ENCODE measurements around the gene ZNF182. TPM values are rescaled to one million over a fixed set of nuclear protein-coding genes. Genes with fewer than 3 reads are reported as not detected.
"Not testable (repeated sequence)": the region's sequence is repeated elsewhere in the genome, so short reads cannot be mapped to it uniquely, and the experiment has no call there.

The ZNF182 gene
- polyA plus RNA-seq, 1 donor (not counting 4 experiments of a cell fraction or from before 2014, with no cell fraction given): 2.4 TPM

DNA sequence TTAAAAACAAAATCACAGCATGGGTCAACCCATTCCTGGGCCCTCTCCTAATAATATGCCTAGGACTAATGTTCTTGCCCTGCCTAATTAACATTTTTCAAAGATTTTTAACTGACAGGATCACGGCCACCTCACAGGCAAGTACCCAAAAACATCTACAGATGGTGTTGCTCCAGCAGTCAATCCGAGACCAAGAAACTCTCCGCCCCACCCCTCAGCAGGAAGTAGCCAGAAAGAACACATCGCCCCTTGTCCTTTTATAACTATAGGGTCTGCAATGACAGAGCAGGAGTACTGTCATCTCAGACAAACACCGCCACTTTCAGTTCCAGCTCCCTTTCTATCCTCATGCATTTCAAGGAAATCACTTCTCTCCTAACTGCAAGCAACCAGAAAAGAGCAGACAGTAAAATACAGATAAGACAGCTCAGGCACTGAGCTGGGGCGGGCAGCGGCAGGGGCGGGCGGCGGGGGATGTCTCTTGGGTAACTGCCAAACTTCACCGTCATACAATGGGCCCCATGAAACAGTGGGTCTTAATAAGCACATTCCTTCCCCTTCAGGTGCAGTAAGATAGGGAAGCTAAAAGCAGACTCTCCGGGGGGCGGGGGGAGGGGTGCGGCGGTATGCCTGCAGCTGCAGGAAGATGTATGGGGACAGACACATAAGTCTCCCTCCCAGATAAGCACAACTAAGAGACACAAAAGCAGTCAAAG lies 67.4 kb downstream of the ZNF182 start:
- no peaks in the 10 kb centered on the region for H3K9me3 ChIP-seq (ENCODE audit: control insufficient read depth, low read depth, low read length)
- TF ChIP-seq CTCF (optimal IDR thresholded peaks at IDR 0.05 in 1 of 3, IDR thresholded peaks at IDR 0.05 in 1 of 3, conservative IDR thresholded peaks at IDR 0.05 in 1 of 3; ENCODE audit: extremely low read depth in 1 of 3, insufficient read depth in 2 of 3, low read length in 3 of 3): no peak
- no peak for TF ChIP-seq EZH2 (IDR thresholded peaks at IDR 0.05; ENCODE audit: low read length)
- no peak overlapping the region for H3K9ac ChIP-seq (ENCODE audit: control insufficient read depth, extremely low read depth, insufficient read depth, low read length)
- H4K20me1 ChIP-seq (ENCODE audit: control insufficient read depth, extremely low read depth, insufficient read depth, low read length): no peaks in the 10 kb centered on the region
- no peaks in the 10 kb centered on the region for H3K9me1 ChIP-seq (ENCODE audit: control insufficient read depth, extremely low read depth, insufficient read depth, low read length)
- H3K4me3 ChIP-seq (ENCODE audit: control insufficient read depth in 2 of 3, extremely low read depth in 1 of 3, insufficient read depth in 2 of 3, low read depth in 1 of 3, low read length in 3 of 3): no peak overlapping the region
- dilution Hi-C loops (cut with MboI; ENCODE audit: extremely low pct_ligation_motif_present, low sequenced_read_pairs): no loop called here
- H3K4me1 ChIP-seq (ENCODE audit: control insufficient read depth, extremely low read depth, insufficient read depth, low read length): no peaks in the 10 kb centered on the region
- DNase-seq (ENCODE audit: low read depth, low spot score): no peak
- H3K79me2 ChIP-seq (ENCODE audit: control insufficient read depth, insufficient read depth, low read length): no peaks in the 10 kb centered on the region
- H3K36me3 ChIP-seq (ENCODE audit: control insufficient read depth in 2 of 2, extremely low read depth in 1 of 2, insufficient read depth in 2 of 2, low read length in 2 of 2): no peaks in the 10 kb centered on the region
- H3K4me2 ChIP-seq (ENCODE audit: control insufficient read depth, extremely low read depth, insufficient read depth, low read depth, low read length): no peak overlapping the region
- no peak overlapping the region for H3K27ac ChIP-seq (ENCODE audit: control insufficient read depth, insufficient read depth, low read length)
- FAIRE-seq: no peak
- no peaks in the 10 kb centered on the region for H3K27me3 ChIP-seq (ENCODE audit: control insufficient read depth, extremely low read depth, insufficient read depth, low read length)
- H2AFZ ChIP-seq (ENCODE audit: control insufficient read depth, low read length): no peak overlapping the region

- dilution Hi-C loops (cut with MboI; ENCODE audit: extremely low pct_ligation_motif_present, low sequenced_read_pairs): no loop called here
- H2AFZ ChIP-seq (ENCODE audit: control insufficient read depth, low read length): no peak overlapping the region
- H4K20me1 ChIP-seq (ENCODE audit: control insufficient read depth, extremely low read depth, insufficient read depth, low read length): no peaks in the 10 kb centered on the region
- no peak for DNase-seq (ENCODE audit: low read depth, low spot score)
- H3K9me3 ChIP-seq (ENCODE audit: control insufficient read depth, low read depth, low read length): no peaks in the 10 kb centered on the region
- H3K27ac ChIP-seq (ENCODE audit: control insufficient read depth, insufficient read depth, low read length): no peak overlapping the region
- no peak overlapping the region for H3K4me3 ChIP-seq (ENCODE audit: control insufficient read depth in 2 of 3, extremely low read depth in 1 of 3, insufficient read depth in 2 of 3, low read depth in 1 of 3, low read length in 3 of 3)
- H3K4me1 ChIP-seq (ENCODE audit: control insufficient read depth, extremely low read depth, insufficient read depth, low read length): no peaks in the 10 kb centered on the region
- H3K36me3 ChIP-seq (ENCODE audit: control insufficient read depth in 2 of 2, extremely low read depth in 1 of 2, insufficient read depth in 2 of 2, low read length in 2 of 2): no peaks in the 10 kb centered on the region
- H3K9me1 ChIP-seq (ENCODE audit: control insufficient read depth, extremely low read depth, insufficient read depth, low read length): no peaks in the 10 kb centered on the region
- no peak overlapping the region for H3K4me2 ChIP-seq (ENCODE audit: control insufficient read depth, extremely low read depth, insufficient read depth, low read depth, low read length)
- no peaks in the 10 kb centered on the region for H3K27me3 ChIP-seq (ENCODE audit: control insufficient read depth, extremely low read depth, insufficient read depth, low read length)
- FAIRE-seq: no peak
- TF ChIP-seq CTCF (optimal IDR thresholded peaks at IDR 0.05 in 1 of 3, IDR thresholded peaks at IDR 0.05 in 1 of 3, conservative IDR thresholded peaks at IDR 0.05 in 1 of 3; ENCODE audit: extremely low read depth in 1 of 3, insufficient read depth in 2 of 3, low read length in 3 of 3): no peak
- TF ChIP-seq EZH2 (IDR thresholded peaks at IDR 0.05; ENCODE audit: low read length): no peak
- H3K79me2 ChIP-seq (ENCODE audit: control insufficient read depth, insufficient read depth, low read length): no peaks in the 10 kb centered on the region
- no peak overlapping the region for H3K9ac ChIP-seq (ENCODE audit: control insufficient read depth, extremely low read depth, insufficient read depth, low read length)
These were observed 69.8 kb downstream of the ZNF182 start for GRCh38 chrX:47933946-47934345.

DNA sequence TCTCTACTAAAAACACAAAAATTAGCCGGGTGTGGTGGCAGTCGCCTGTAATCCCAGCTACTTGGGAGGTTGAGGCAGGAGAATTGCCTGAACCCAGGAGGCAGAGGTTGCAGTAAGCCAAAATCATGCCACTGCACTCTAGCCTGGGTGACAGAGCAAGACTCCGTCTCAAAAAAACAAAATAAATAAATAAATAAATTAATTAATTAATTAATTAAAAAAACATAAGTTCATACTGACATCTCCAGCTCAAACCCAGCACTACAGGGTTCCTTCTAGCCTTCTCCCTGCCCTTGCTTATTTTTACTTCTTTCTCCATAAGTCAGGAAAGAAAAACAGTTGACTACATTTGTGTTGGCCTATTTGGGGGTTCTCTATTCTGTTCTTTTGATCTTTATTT lies 71.8 kb downstream of the ZNF182 start:
- H3K79me2 ChIP-seq (ENCODE audit: control insufficient read depth, insufficient read depth, low read length); H3K9ac ChIP-seq (ENCODE audit: control insufficient read depth, extremely low read depth, insufficient read depth, low read length); H3K27me3 ChIP-seq (ENCODE audit: control insufficient read depth, extremely low read depth, insufficient read depth, low read length); dilution Hi-C loops (cut with MboI; ENCODE audit: extremely low pct_ligation_motif_present, low sequenced_read_pairs); H4K20me1 ChIP-seq (ENCODE audit: control insufficient read depth, extremely low read depth, insufficient read depth, low read length); FAIRE-seq; H3K9me1 ChIP-seq (ENCODE audit: control insufficient read depth, extremely low read depth, insufficient read depth, low read length); H2AFZ ChIP-seq (ENCODE audit: control insufficient read depth, low read length); H3K9me3 ChIP-seq (ENCODE audit: control insufficient read depth, low read depth, low read length); H3K36me3 ChIP-seq (ENCODE audit: control insufficient read depth in 2 of 2, extremely low read depth in 1 of 2, insufficient read depth in 2 of 2, low read length in 2 of 2); H3K4me2 ChIP-seq (ENCODE audit: control insufficient read depth, extremely low read depth, insufficient read depth, low read depth, low read length); H3K4me1 ChIP-seq (ENCODE audit: control insufficient read depth, extremely low read depth, insufficient read depth, low read length); H3K27ac ChIP-seq (ENCODE audit: control insufficient read depth, insufficient read depth, low read length); DNase-seq (ENCODE audit: low read depth, low spot score); H3K4me3 ChIP-seq (ENCODE audit: control insufficient read depth in 2 of 3, extremely low read depth in 1 of 3, insufficient read depth in 2 of 3, low read depth in 1 of 3, low read length in 3 of 3): not testable (repeated sequence)
